ENCODE measurements around the gene MYO9B. TPM values are rescaled to one million over a fixed set of nuclear protein-coding genes. Genes with fewer than 3 reads are reported as not detected.

MYO9B gene
- total and polyA plus RNA-seq, 2 of the 13 experiments (the other 11 are each of a cell fraction or from before 2014, with no cell fraction given), result 18.0 to 18.3 TPM

- peaks cover 8% of the 10 kb centered on the region; the same call in 1 of the 2 replicates for H4K20me1 ChIP-seq (ENCODE audit: insufficient read depth, low read length)
- peaks cover 19 to 49% of the 10 kb centered on the region in 2 experiments for H3K36me3 ChIP-seq (replicated peaks in 1 of 2; ENCODE audit: control insufficient read depth in 1 of 2, insufficient read depth in 2 of 2, low read length in 2 of 2)
- H3K27ac ChIP-seq (ENCODE audit: extremely low read length, insufficient read depth, low read length), result no peak overlapping the region
- intact Hi-C loops (cut with micrococcal nuclease; ENCODE audit: unreplicated experiment) (no loop called here), in situ Hi-C loops (cut with HindIII; ENCODE audit: extremely low pct_ligation_motif_present, low pct_unique_long_range_greater_than_20kb) (no loop called here)
- H3K79me2 ChIP-seq (ENCODE audit: insufficient read depth, low read length), result peaks cover 17% of the 10 kb centered on the region
- no peak for DNase-seq (ENCODE audit: low spot score)
- no peak overlapping the region for H3K4me2 ChIP-seq (ENCODE audit: low read depth, low read length)
- H2AFZ ChIP-seq (ENCODE audit: low read length), result no peak overlapping the region
- H3K27me3 ChIP-seq (ENCODE audit: control insufficient read depth in 1 of 2, insufficient read depth in 2 of 2, low read length in 2 of 2), result no peaks in the 10 kb centered on the region
- POLR2A ChIA-PET, result interaction anchor here (0.8 to 3.4 kb wide), 5 partner anchors 9 to 20 kb away, joined by 3 to 12 read pairs (median 10); partner anchors contain the start of genes OCEL1 and USE1
- no peak overlapping the region for H3K4me3 ChIP-seq (replicated peaks in 1 of 3; ENCODE audit: insufficient read depth in 1 of 3, low read depth in 2 of 3, low read length in 3 of 3)
- ATAC-seq, result peak; percentile 29; the same call in 2 of the 3 replicates
- 83% methylated on average over 8 of the region's 11 CpGs for WGBS (ENCODE audit: low lambda C conversion rate)
- no TSS peak for BruUV-seq (replicated peaks)
- FAIRE-seq, result no peak
- TF ChIP-seq RBM22 (optimal IDR thresholded peaks at IDR 0.05; ENCODE audit: low read length), result peak; percentile 33
- no peak for TF ChIP-seq ZNF761 (CRISPR knock-in tag; conservative IDR thresholded peaks at IDR 0.05)
- H3K4me1 ChIP-seq (ENCODE audit: insufficient read depth, low read length), result peaks cover 33% of the 10 kb centered on the region
- H3K9me3 ChIP-seq (ENCODE audit: low read length), result no peaks in the 10 kb centered on the region
- no peak overlapping the region for H3K9ac ChIP-seq (ENCODE audit: insufficient read depth, low read depth, low read length)
- CTCF ChIA-PET (ENCODE audit: low intra/inter-chr PET ratio, low total read pairs), result no interaction called here
Measured at GRCh38 chr19:17234911-17235299, 159.3 kb downstream of the MYO9B start.

- intact Hi-C loops (cut with micrococcal nuclease; ENCODE audit: unreplicated experiment) (no loop called here), in situ Hi-C loops (cut with HindIII; ENCODE audit: extremely low pct_ligation_motif_present, low pct_unique_long_range_greater_than_20kb) (no loop called here)
- WGBS (ENCODE audit: low lambda C conversion rate), result over 99% methylated on average over 36 of the region's 80 CpGs
- peaks cover 19 to 46% of the 10 kb centered on the region in 2 experiments for H3K36me3 ChIP-seq (replicated peaks in 1 of 2; ENCODE audit: control insufficient read depth in 1 of 2, insufficient read depth in 2 of 2, low read length in 2 of 2)
- no peak for FAIRE-seq
- H3K4me1 ChIP-seq (ENCODE audit: insufficient read depth, low read length), result peaks cover 38% of the 10 kb centered on the region
- TF ChIP-seq TBX3 (IDR thresholded peaks at IDR 0.05; ENCODE audit: borderline replicate concordance) (no peak), MEIS2 (CRISPR knock-in tag; IDR thresholded peaks at IDR 0.05) (no peak), AGO2 (optimal IDR thresholded peaks at IDR 0.05; ENCODE audit: low read depth, low read length) (peak; percentile 83), RBFOX2 (IDR thresholded peaks at IDR 0.05; ENCODE audit: low read depth, low read length) (peak; percentile 69; the same call in 1 of the 2 replicates), RBM22 (optimal IDR thresholded peaks at IDR 0.05; ENCODE audit: low read length) (peak; percentile 2), HOXA3 (CRISPR knock-in tag; IDR thresholded peaks at IDR 0.05) (0 out of 2 replicates have a peak, but pooled peaks have one; percentile 33), FOSL1 (CRISPR knock-in tag; IDR thresholded peaks at IDR 0.05; ENCODE audit: borderline replicate concordance) (no peak)
- TF ChIP-seq, protein P1, sequence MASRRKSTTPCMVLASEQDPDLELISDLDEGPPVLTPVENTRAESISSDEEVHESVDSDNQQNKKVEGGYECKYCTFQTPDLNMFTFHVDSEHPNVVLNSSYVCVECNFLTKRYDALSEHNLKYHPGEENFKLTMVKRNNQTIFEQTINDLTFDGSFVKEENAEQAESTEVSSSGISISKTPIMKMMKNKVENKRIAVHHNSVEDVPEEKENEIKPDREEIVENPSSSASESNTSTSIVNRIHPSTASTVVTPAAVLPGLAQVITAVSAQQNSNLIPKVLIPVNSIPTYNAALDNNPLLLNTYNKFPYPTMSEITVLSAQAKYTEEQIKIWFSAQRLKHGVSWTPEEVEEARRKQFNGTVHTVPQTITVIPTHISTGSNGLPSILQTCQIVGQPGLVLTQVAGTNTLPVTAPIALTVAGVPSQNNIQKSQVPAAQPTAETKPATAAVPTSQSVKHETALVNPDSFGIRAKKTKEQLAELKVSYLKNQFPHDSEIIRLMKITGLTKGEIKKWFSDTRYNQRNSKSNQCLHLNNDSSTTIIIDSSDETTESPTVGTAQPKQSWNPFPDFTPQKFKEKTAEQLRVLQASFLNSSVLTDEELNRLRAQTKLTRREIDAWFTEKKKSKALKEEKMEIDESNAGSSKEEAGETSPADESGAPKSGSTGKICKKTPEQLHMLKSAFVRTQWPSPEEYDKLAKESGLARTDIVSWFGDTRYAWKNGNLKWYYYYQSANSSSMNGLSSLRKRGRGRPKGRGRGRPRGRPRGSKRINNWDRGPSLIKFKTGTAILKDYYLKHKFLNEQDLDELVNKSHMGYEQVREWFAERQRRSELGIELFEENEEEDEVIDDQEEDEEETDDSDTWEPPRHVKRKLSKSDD (CRISPR knock-in tag; IDR thresholded peaks at IDR 0.05; ENCODE audit: low read depth), result 0 out of 2 replicates have a peak, but pooled peaks have one; percentile 21
- H4K20me1 ChIP-seq (ENCODE audit: insufficient read depth, low read length), result peaks cover 11% of the 10 kb centered on the region; the same call in 1 of the 2 replicates
- H3K4me2 ChIP-seq (ENCODE audit: low read depth, low read length), result no peak overlapping the region
- ChIA-PET POLR2A (interaction anchor here (1.7 to 3.4 kb wide), 3 partner anchors 8 to 20 kb away, joined by 10 to 12 read pairs (median 11); partner anchors contain the start of genes OCEL1 and USE1), CTCF (ENCODE audit: low intra/inter-chr PET ratio, low total read pairs) (no interaction called here)
- no peak overlapping the region for H3K4me3 ChIP-seq (replicated peaks in 1 of 3; ENCODE audit: insufficient read depth in 1 of 3, low read depth in 2 of 3, low read length in 3 of 3)
- H3K79me2 ChIP-seq (ENCODE audit: insufficient read depth, low read length), result peaks cover 17% of the 10 kb centered on the region
- H3K9me3 ChIP-seq (ENCODE audit: low read length), result no peaks in the 10 kb centered on the region
- BruUV-seq (replicated peaks), result no TSS peak
- H3K27me3 ChIP-seq (ENCODE audit: control insufficient read depth in 1 of 2, insufficient read depth in 2 of 2, low read length in 2 of 2), result no peaks in the 10 kb centered on the region
- H3K9ac ChIP-seq (ENCODE audit: insufficient read depth, low read depth, low read length), result no peak overlapping the region
- H2AFZ ChIP-seq (ENCODE audit: low read length), result no peak overlapping the region
- peak; percentile 4; the same call in 1 of the 3 replicates for ATAC-seq
- no peak for DNase-seq (ENCODE audit: low spot score)
- no peak overlapping the region for H3K27ac ChIP-seq (ENCODE audit: extremely low read length, insufficient read depth, low read length)
Measured at GRCh38 chr19:17235300-17235970, 159.9 kb downstream of the MYO9B start.
